T follicular helper cell (primary cell): ENCODE data around the gene KPNA2.
"Not testable (repeated sequence)": the region's sequence is repeated elsewhere in the genome, so short reads cannot be mapped to it uniquely, and the experiment has no call there.

Experiments used
- DNase-seq: peaks from one replicate; pipeline ENCODE4 v3.0.0-alpha.2; 2020; ENCODE audit warnings: low read depth

KPNA2 gene

DNA sequence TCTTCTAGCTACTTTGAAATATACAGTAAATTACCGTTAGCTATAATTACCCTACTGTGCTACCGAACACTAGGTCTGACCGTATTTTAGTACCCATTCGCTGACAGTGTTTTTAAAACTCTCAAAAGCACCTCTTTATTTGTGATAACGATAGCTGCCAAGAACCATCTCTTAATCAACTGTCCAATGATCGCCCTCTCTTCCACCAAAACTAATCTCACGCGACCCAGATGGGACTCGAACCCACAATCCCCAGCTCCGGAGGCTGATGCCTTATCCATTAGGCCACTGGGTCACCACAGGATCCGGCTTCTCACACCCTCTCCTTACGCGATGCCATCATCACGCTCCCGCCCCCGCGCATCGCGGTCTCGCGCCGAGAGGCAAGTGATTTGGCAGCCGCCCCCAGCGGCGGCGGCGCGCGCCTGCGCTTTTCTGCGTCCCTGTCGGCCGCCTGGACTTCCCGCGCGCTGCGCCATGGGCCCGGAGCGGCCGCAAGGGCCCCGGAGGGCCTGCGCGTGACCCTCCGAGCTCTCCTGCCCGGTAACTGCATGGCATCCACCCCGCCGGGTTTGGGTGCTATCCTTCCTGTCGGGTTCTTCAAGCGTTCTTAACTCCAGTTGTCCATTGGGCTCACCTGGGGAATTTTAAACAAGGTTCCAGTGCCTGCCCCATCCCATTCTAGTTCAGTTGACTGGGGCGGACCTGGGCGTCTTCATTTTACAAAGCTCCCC is 15.7 kb upstream of the KPNA2 start:
- DNase-seq: peak; percentile 88

DNA sequence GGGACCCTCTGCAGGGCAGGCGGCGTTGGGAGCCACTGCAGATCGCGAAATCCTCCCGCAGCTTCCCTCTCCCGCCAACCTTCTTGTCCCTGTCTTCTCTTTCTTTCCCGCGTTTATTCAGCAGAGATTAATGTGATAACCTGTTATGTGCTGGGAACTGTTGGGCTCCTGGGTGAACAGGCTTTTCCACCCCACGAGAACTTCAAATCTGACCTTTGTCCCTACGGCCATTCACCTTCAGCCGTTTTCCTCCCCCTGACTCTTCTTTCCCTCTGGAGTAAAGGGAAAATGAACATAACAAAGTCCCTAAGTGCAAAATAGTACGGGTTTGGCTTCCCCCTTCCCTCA is 15.2 kb upstream of the KPNA2 start:
- DNase-seq: no peak

DNA sequence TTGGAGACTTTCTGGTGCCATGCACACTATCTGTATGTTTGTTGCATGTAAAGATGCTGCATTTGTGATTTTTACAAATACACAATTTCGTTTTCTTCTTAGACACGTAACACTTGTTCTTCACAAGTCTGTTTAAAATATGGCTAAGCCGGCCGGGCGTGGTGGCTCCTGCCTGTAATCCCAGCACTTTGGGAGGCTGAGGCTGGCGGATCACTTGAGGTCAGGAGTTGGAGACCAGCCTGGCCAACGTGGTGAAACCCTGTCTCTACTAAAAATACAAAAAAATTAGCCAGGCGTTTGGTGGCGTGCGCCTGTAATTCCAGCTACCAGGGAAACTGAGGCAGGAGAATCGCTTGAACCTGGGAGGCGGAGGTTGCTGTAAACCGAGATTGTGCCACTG is 14.7 kb upstream of the KPNA2 start:
- DNase-seq: not testable (repeated sequence)

DNA sequence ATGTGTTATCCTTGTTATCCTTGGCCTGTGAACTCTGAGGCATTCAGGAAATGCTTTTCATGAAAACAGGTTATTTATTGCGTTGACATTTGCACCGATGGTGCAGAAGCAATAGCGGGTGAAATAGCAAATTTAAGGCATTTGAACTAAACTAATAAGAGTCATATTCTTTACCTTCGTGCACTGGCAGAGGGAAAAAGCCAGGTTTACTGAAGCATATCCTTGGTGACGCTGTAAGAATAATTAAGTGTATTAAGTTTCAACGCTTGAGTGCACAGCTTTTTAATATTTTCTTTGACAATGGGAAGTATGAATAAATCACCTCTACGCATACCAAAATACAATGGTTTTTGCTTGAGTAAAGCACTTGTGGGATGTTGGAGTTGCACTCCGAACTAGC is 13.6 kb upstream of the KPNA2 start:
- DNase-seq: no peak

DNA sequence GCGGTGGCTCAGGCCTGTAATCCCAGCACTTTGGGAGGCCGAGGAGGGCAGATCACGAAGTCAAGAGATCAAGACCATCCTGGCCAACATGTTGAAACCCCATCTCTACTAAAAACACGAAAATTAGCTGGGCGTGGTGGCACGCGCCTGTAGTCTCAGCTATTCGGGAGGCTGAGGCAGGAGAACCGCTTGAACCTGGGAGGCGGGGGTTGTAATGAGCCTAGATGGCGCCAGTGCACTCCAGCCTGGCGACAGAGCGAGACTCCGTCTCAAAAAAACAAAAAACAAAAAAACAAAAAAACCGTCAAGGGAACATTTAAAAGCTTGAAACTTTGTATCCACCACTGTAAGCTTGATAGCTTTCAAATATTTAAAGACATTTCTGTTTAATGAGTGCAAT is 13.0 kb upstream of the KPNA2 start:
- not testable (repeated sequence) for DNase-seq

DNA sequence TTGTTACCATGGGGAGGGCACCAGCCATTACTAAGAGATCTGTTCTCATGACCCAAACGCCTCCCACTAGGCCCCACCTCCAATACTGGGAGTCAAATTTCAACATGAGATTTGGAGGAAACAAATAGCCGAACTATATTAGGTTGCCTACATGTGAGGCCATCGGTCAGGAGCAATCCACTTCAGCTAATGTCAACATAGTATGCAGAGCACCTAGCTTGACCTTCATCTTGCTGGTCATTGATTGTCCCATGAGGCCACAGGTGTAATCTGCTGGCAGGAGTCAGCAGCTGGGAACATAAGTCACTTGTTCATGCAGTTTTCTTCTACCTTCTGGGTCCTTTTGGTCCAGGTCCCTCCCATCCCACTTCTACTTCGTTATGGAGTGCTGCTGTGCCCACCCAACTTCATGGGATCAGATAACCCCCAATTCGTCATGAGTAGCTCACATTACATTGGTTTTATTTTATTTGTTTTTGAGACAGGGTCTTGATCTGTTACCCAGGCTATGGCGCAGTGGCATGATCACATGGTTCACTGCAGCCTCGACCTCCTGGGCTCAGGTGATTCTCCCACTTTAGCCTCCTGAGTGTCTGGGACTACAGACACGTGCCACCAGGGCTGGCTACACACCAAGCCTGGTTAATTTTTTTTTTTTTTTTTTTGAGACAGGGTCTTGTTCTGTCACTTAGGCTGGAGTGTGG is 5.9 kb upstream of the KPNA2 start:
- no peak for DNase-seq

DNA sequence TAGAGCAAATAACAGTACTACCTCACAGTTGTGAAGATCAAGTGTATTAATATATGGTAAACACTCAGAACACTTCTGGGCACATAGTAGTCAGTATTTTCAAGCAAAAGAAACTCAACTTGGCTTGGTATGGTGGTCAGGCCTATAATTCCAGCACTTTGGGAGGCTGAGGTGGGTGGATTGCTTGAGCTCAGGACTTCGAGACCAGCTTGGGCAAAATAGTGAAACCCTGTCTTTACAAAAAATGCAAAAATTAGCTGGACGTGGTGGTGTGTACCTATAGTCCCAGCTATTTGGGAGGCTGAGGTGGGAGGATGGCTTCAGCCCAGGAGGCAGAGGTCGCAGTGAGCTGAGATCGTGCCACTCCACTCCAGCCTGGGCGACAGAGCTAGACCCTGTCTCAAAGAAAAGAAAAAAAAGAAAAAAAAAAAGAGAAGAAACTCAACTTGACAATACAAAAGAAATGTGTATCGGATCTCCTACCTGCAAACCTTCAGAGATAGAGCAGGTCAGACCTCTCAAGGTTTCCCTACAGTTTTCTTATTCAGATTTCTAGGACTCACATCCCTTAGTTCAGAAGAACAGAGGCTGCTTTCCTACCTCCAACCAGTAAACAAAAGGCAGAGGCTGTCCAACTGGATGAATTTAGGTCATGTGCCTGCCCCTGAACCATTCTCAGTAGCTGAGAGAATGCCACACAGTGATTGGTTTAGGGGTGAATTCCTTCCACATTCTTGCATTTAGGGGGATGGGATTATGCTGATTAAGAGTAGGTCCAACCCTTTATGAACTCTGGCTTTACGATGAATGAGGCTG is 1.7 kb upstream of the KPNA2 start:
- no peak for DNase-seq

DNA sequence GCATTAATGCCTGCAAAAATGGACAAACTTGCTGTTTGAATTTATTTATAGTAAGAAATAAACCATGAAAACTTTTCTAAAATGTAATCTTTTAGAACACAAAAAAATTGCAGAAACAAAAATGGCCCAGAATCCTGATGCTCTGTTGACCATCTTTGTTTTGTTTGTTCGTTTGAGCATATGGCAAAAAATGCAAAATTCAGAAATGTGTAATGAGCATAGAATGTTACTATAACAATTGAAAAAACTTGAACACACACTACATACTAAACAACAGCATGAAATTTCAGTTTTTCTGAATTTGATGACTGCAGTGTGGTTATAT is 1.1 kb upstream of the KPNA2 start:
- DNase-seq: no peak

DNA sequence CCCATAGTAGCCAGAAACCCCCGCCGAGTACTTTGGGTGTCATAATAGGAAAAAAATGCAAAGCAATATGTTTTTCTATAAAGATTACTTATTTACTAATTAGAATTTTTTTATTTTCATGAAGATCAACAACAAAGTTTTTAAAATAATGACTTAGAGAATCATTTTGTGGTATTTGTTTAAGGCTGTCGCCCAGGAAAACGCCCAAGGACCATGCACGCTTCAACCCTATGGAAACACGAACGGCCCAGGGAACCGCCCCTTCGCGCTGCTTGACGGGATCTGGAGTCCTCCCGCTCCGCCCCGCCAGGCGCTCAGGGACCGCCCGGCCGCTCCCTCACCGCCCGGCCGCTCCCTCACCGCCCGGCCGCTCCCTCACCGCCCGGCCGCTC is 408 bp upstream of the KPNA2 start:
- DNase-seq: peak; percentile 84

DNA sequence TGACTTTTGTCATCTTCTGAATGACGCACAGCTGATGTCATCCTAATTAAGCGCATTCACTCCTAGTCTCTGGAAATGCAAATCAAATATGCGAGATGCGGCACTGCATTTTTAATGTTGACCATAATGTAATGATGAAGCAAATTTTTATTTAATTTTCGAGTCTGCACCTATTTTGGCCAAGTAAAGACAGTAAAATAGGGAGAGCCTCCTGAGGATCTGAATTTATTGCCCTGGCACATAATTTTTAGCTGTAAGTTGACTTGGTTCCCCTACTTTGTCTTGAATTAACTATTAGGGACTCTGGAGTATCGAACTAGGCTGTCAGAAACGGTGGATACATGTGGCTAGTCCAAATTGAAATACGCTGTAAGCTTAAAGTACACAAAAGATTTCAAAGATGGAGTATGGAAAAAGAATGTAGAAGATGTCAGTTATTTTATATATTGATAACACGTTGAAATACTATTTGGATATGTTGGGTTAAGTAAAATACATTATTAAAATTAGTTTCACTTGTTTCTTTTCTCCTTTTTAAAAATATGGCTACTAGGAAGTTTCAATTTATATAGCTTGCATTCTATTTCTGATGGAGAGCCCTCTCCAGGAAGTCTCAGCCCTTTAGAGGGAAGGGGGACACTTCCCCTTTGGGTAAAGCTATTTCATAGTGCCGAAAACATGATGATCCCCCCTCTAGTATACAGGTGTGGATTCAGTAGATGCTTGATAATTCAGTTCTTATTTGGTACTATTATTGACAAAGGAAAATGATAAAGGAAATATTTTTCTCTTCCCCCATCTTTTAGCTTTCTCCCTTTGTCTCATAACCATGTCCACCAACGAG is 991 bp downstream of the KPNA2 start:
- DNase-seq: no peak

DNA sequence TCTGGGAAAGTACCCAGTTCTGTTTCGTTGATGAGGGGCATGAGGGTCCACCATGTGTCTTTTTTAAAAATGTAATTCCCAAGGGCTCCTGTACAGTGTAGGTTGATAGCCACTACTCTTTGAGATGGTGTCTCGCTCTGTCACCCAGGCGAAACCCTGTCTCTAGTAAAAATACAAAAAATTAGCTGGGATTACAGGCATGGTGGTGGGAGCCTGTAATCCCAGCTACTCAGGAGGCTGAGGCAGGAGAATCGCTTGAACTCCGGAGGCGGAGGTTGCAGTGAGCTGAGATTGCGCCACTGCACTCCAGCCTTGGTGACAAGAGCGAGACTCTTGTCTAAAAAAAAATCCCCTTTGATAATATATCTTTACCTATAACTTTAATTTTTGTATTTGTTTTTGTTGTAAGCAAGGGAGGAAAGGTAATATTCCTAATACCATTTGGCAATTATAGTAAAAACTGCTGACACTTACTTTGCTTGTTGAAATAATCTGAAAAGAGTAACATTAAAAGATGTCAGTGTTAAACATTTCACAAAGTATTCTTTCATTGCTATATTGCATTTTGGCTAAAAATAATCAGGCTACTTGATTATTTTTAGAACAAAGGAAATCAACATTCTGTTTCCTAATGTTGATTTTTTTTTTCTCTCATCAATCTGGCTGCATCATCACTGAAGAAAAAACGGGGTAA is 11.8 kb downstream of the KPNA2 start:
- no peak for DNase-seq

DNA sequence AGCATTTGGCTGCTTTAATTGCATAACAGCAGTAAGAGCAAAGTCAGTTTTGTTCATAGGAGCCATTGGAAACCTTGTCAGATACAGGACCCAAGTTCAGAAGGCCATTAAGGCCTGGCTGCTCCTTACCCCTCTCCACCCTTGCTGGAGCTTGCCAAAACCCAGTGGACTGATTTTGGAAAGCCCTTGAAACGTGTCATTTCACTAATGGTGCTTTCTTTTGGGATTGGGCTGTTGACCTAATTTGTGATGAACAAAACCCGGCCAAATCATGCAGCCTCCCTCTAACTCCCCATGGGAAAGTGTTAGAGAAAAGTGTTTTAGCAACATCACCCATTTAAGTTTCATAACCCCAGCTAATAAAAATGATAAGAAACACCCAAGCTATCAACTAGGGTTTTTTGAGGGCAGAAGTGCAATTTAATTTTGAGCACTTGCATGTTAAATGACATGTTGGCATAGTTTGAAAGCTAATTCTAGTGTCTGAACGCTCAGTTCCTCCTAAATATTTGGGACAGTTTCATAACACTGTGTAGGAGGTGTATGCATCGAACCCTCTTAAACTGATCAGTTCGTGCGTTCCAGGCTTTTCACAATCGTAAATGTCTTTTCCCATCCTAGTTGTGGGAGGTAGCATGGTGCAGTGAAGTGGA is 12.5 kb downstream of the KPNA2 start:
- not testable (repeated sequence) for DNase-seq

DNA sequence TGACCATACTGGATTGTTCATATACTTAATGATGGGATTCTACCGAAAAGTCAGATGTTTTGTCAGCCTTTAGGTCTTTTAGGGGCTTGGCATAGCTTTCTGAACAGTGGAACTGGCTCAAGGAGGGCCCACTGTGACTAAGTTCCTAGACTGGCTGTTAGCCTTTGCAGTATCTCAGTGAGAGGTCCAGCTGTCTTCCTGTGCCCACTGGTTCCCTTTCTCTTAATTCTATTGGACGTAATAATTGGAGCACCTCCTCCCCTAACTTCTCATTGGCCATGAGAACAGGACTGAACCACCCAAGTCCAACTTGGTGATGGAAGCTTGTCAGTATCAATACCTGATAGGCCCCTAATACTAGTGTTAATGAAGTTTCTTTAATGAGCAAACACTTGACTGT is 13.5 kb downstream of the KPNA2 start:
- no peak for DNase-seq

DNA sequence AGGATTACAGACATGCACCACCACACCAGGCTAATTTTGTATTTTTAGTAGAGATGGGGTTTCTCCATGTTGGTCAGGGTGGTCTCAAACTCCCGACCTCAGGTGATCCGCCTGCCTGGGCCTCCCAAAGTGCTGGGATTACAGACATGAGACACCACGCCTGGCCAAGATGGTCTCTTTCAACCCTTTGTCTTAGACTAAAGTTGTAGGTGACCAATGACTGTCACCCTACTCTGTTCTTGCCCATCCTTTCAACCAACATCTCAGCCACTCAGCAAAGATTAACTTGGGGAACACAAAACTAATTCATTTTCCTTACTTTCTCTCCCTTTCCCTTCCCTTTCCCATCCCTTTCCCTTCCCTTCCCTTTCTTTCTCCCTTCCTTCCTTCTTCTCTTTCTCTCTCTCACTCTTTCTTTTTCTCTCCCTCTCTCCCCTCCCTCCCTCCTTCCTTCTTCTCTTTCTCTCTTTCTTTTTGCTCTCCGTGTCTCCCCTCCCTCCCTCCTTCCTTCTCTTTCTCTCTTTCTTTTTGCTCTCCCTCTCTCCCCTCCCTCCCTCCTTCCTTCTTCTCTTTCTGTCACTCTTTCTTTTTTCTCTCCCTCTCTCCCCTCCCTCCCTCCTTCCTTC is 14.4 kb downstream of the KPNA2 start:
- not testable (repeated sequence) for DNase-seq

DNA sequence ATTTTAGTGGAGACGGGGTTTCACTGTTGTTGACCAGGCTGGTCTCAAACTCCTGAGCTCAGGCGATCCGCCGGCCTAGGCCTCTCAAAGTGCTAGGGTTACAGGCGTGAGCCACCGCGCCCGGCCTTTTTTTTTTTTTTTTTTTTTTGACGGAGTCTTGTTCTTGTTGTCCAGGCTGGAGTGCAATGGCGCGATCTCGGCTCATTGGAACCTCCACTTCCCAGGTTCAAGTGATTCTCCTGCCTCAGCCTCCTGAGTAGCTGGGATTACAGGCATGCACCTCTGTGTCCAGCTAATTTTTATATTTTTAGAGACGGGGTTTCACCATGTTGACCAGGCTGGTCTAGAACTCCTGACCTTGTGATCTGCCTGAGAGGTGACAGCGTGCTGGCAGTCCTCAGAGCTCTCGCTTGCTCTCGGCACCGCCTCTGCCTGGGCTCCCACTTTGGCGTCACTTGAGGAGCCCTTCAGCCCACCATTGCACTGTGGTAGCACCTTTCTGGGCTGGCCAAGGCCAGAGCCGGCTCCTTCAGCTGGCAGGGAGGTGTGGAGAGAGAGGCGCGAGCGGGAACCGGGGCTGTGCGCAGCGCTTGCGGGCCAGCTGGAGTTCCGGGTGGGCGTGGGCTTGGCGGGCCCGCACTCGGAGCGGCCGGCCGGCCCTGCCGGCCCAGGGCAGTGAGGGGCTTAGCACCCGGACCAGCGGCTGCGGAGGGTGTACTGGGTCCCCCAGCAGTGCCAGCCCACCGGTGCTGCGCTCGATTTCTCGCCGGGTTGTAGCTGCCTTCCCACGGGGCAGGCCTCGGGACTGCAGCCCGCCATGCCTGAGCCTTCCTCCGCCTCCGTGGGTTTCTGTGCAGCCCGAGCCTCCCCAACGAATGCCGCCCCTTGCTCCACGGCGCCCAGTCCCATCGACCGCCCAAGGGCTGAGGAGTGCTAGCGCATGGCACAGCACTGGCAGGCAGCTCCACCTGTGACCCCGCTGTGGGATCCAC is 16.1 kb downstream of the KPNA2 start:
- DNase-seq: not testable (repeated sequence)

DNA sequence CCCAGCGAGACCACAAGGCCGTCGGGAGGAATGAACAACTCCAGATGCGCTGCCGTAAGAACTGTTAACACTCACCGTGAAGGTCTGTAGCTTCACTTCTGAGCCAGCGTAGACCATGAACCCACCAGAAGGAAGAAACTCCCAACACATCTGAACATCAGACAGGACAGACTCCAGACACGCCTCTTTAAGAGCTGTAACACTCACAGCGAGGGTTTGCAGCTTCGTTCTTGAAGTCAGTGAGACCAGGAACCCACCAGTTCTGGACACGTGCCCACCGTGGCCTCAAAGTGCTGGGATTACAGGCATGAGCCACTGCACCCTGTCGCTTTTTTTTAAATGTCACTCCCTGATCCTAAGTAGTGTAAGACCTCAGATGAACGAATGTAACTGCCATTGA is 17.3 kb downstream of the KPNA2 start:
- no peak for DNase-seq

DNA sequence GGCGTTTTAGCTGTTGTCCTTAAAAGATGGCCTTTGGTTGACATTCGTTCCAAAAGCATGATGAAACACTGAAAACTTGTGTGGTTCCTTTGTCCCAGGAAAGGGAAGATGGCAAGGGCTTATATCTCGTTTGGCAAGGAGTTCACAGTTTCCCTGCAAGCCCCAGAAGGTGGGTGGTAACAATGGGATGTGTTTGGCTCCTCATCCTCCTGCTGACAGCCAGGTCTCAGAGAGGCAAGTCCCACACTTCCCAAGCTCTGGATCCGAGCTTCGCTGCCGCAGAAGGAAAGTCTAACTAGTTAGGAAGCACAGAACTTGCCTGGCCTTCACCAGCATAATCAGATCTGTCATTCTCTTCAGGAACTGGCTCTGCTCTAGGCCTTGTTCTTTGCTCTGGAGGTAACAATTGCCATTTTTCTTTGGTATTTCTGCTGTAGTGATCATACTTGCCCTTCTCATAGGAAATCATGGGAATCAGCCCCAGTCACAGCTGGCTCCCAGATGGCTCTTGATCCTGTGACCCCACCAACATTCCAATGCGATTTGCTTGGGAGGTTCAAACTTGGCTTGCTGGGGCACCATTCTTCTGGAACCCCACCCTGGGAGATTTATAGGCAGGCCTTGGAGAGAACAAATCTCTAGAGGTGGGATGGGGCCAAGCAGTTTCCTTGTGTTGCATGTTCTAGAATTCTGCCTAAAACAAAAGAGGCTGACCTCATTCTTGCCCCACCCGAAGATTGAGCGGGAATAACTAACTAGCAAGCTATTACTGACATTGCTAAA is 17.9 kb downstream of the KPNA2 start:
- no peak for DNase-seq

DNA sequence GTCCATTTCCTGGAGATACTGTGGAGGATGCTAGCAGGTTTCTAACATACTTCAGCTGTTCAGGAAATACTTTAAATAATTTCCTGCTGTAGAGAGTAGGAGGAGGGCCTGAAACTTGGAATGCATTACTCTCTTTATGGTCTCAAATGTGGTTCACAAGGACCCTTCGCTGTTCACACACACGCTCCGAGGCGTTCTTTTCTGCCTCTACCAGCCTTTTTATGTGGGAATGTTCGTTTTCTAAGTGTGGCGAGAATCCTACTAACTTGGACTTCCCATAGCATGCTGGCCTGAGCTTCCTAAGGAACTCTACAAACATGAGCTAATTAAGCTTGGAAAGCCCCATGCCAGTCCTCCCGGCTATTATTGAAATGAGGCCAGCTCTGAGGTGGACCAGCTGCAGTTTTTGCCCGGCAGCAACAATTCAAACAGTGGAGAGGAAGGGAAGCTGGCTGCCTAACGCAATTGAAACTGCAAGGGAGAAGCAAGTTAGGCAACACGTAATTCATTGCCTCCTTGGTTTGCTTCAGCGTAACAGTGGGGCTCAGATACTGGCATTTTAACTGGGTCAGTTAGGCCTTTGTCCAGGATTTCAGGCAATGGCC is 18.9 kb downstream of the KPNA2 start:
- DNase-seq: no peak
